Caco-2 (cell line): ENCODE measurements around the gene GUK1. TPM values are rescaled to one million over a fixed set of nuclear protein-coding genes. Genes with fewer than 3 reads are reported as not detected.
A peak's percentile ranks its signal among the peaks of the same experiment; 100 is the strongest.

Source experiments
- BruUV-seq: library from RNA; stranded (reverse); fragments of 400-500 nt; replicated peaks from 2 replicates; lab custom pipeline; 2021; lab: Mats Ljungman, UMichigan
- CTCF ChIA-PET: fragments of 300-600 bp; sonication (Branson Sonifier 250); formaldehyde crosslinking; loops from one replicate; lab custom pipeline; 2022; ENCODE audit warnings: antibody characterized with exemption; lab: Charles Lee
- POLR2A ChIA-PET: fragments of 300-600 bp; sonication (Branson Sonifier 250); formaldehyde crosslinking; loops from one replicate; lab custom pipeline; 2022; ENCODE audit warnings: antibody characterized with exemption; lab: Charles Lee
- DNase-seq, 2 experiments: peaks; one replicate each; pipeline versions ENCODE4 v3.0.0 to v3.0.0-alpha.2; 2020 to 2022
- H3K27me3 ChIP-seq: replicated peaks from 2 replicates; pipeline ENCODE4 v1.6.0; 2011; ENCODE audit warnings: low read length; ENCODE audit not compliant: control insufficient read depth, insufficient read depth
- H3K36me3 ChIP-seq: 2 replicates; pipeline ENCODE4 v1.5.1; 2011; ENCODE audit warnings: low read length; ENCODE audit not compliant: control insufficient read depth, insufficient read depth
- H3K4me1 ChIP-seq: fragments of 250-450 bp; sonication (Bioruptor Pico); 2 replicates; pipeline ENCODE4 v1.5.1; 2020; ENCODE audit warnings: mild to moderate bottlenecking
- H3K4me3 ChIP-seq: 2 replicates; pipeline ENCODE4 v1.5.1; 2011; ENCODE audit warnings: low read depth, mild to moderate bottlenecking, control low read depth, low read length
- H3K9me3 ChIP-seq: fragments of 250-450 bp; sonication (Bioruptor Pico); 2 replicates; pipeline ENCODE4 v1.5.1; 2020; ENCODE audit warnings: mild to moderate bottlenecking, moderate library complexity
- H3K27ac Mint-ChIP-seq: one replicate; pipeline ENCODE4 v1.8.0; 2022; ENCODE audit warnings: mixed read lengths; ENCODE audit not compliant: unreplicated experiment
- H3K27me3 Mint-ChIP-seq: one replicate; pipeline ENCODE4 v1.8.0; 2022; ENCODE audit warnings: mixed read lengths; ENCODE audit not compliant: insufficient read depth, unreplicated experiment
- H3K36me3 Mint-ChIP-seq: one replicate; pipeline ENCODE4 v1.8.0; 2022; ENCODE audit warnings: mild to moderate bottlenecking, mixed read lengths; ENCODE audit not compliant: insufficient read depth, unreplicated experiment
- H3K4me1 Mint-ChIP-seq: one replicate; pipeline ENCODE4 v1.8.0; 2022; ENCODE audit warnings: low read depth, mixed read lengths; ENCODE audit not compliant: unreplicated experiment
- H3K4me3 Mint-ChIP-seq: one replicate; pipeline ENCODE4 v1.8.0; 2022; ENCODE audit warnings: mild to moderate bottlenecking, moderate library complexity, mixed read lengths; ENCODE audit not compliant: unreplicated experiment
- H3K9me3 Mint-ChIP-seq: one replicate; pipeline ENCODE4 v1.8.0; 2022; ENCODE audit warnings: mixed read lengths; ENCODE audit not compliant: unreplicated experiment
- intact Hi-C: fragments of 100-400 bp; cut with micrococcal nuclease; formaldehyde crosslinking; loops from one replicate; pipeline ENCODE4 v1.10.0; 2022; ENCODE audit not compliant: unreplicated experiment
- total RNA-seq: library from RNA; stranded (reverse); gene quantifications from 2 replicates; pipeline ENCODE4 v1.2.3, GENCODE V29; 2022
- TF ChIP-seq, protein P1 (sequence below), 2 experiments: fragments of 200-600 bp in 1 of 2; IDR thresholded peaks; 1 replicate in 1 of 2; 2 replicates in 1 of 2; pipeline versions ENCODE4 v1.5.1 to v1.8.0; 2011 to 2022; ENCODE audit warnings: antibody characterized with exemption in 1 of 2, control low read depth in 1 of 2, inconsistent platforms in 1 of 2, low read depth in 1 of 2, low read length in 1 of 2, mild to moderate bottlenecking in 1 of 2, moderate library complexity in 1 of 2; ENCODE audit not compliant: insufficient read depth in 1 of 2, severe bottlenecking in 1 of 2, unreplicated experiment in 1 of 2

GUK1 gene
- total RNA-seq, 1 experiment from 2014 or later: 73.6 TPM

DNA sequence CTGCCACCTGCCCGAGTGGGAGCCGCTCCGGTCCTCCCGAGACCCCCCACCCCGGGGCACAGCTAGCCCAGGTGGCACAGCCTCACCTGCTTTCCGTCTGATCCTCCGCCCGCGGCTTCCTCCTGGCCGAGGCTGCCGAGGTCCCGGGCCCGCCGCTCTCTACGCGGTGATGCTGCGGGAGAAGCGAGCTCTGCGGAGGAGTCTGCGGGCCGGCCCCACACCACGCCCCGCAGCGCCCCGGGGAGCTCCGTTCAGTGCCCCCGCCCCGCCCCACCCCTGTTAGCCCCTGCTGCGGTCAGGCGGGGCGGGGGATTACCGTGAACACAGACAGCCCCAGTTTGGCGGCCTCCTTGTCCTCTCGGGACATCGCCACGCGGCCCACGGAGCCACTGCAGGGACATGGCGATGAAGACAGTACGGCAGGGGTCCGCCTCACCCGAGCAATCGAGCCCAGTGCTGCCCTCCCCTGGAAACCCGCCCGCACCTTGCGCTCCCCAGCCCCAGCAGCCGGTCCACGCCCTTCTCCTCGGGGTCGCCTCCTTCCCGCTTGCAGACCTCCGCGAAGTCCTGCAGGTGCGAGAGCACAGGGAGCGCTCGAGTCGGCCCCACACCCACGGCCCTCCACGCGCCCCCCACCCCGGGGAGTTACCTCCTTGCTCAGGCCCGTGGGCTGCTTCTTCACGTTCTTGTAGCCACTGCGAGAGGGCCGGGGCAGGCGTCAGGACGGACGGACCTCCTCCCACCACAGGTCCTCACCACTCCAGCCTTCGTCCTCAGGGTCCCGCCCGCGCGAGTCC, 37.9 kb upstream of the GUK1 start:
- ChIA-PET CTCF (interaction anchor here (0.5 to 1.4 kb wide), 5 partner anchors 18 to 103 kb away, joined by 3 to 5 read pairs (median 3); no protein-coding TSS in a partner anchor), POLR2A (no interaction called here)
- H3K36me3 Mint-ChIP-seq: peaks cover 69% of the 10 kb centered on the region
- TF ChIP-seq, protein P1, sequence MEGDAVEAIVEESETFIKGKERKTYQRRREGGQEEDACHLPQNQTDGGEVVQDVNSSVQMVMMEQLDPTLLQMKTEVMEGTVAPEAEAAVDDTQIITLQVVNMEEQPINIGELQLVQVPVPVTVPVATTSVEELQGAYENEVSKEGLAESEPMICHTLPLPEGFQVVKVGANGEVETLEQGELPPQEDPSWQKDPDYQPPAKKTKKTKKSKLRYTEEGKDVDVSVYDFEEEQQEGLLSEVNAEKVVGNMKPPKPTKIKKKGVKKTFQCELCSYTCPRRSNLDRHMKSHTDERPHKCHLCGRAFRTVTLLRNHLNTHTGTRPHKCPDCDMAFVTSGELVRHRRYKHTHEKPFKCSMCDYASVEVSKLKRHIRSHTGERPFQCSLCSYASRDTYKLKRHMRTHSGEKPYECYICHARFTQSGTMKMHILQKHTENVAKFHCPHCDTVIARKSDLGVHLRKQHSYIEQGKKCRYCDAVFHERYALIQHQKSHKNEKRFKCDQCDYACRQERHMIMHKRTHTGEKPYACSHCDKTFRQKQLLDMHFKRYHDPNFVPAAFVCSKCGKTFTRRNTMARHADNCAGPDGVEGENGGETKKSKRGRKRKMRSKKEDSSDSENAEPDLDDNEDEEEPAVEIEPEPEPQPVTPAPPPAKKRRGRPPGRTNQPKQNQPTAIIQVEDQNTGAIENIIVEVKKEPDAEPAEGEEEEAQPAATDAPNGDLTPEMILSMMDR (IDR thresholded peaks at IDR 0.05; ENCODE audit: insufficient read depth in 1 of 2, low read depth in 1 of 2, low read length in 1 of 2, severe bottlenecking in 1 of 2, unreplicated experiment in 1 of 2): peak in 1 of 2 experiments; percentile 45
- peak; percentile 79 to 81 for DNase-seq
- no peaks in the 10 kb centered on the region for H3K27me3 ChIP-seq
- H3K4me3 ChIP-seq: peak overlapping the region; percentile 98
- peaks cover 4% of the 10 kb centered on the region; the same call in 1 of the 2 replicates for H3K36me3 ChIP-seq
- no peaks in the 10 kb centered on the region for H3K9me3 Mint-ChIP-seq
- peaks cover 23% of the 10 kb centered on the region for H3K4me1 ChIP-seq
- H3K9me3 ChIP-seq: no peaks in the 10 kb centered on the region
- H3K27me3 Mint-ChIP-seq: no peaks in the 10 kb centered on the region
- H3K4me3 Mint-ChIP-seq: peak overlapping the region; percentile 93
- peak overlapping the region; percentile 97 for H3K27ac Mint-ChIP-seq
- peaks cover 14% of the 10 kb centered on the region for H3K4me1 Mint-ChIP-seq
- intact Hi-C loops: loop anchor here (2.0 to 10.0 kb wide), 2 partner anchors 17 to 617 kb away; no protein-coding TSS in a partner anchor
- no TSS peak for BruUV-seq

DNA sequence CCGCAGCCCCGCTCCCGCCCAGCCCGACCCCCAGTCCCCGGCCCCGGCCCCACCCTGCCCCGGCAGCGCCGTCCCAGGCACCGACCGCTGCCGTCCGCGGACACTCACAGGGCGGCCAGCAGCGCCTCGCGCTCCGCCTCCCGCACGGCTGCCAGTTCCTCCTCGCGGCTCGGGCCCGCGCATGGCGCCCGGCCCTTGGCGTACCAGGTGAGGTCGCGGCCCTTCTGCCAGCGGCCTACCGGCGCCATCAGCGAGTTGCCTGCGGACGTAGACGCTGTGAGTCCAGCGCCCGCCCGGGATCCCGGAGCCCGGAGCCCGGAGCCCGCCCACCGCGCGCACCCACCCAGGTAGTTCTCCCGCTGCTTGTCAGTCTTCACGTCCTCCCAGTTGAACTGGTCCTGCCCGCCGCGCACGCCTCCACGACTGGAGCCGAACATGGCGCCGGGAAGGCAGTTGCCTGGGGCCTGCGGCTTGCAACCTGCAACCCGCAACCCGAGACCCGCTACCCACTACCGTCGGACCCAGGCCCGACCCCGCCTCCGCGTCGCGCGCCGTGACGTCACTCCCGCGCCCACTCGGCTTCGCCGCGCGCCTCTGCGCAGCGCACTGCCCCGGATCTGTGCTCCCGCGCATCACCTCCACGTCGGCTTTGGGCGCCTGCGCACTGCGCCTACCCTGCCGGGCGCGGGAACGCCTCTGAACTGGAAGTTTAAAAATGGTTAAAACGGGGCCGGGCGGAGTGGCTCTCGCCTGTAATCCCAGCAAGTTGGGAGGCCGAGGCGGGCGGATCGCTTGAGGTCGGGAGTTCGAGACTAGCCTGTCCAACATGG, 37.1 kb upstream of the GUK1 start, which contains the start of gene C1orf35:
Gene C1orf35 (minus strand): TSS at position 535 of the 830 bp plus-strand sequence. CDS start 98 bp downstream, at position 437.
- Mint-ChIP-seq H3K27me3 (no peaks in the 10 kb centered on the region), H3K4me1 (peaks cover 14% of the 10 kb centered on the region), H3K27ac (peak within 1 kb of the TSS; percentile 97), H3K9me3 (no peaks in the 10 kb centered on the region), H3K36me3 (peaks cover 60% of the 10 kb centered on the region), H3K4me3 (peak within 1 kb of the TSS; percentile 93)
- TF ChIP-seq, protein P1 (IDR thresholded peaks at IDR 0.05; ENCODE audit: insufficient read depth in 1 of 2, low read depth in 1 of 2, low read length in 1 of 2, severe bottlenecking in 1 of 2, unreplicated experiment in 1 of 2): no peak
- peak; percentile 95 to 97 for DNase-seq
- intact Hi-C loops: loop anchor here (10.0 kb wide), 1 partner anchor 618 kb away; no protein-coding TSS in a partner anchor
- H3K9me3 ChIP-seq: no peaks in the 10 kb centered on the region
- H3K27me3 ChIP-seq: no peaks in the 10 kb centered on the region
- H3K4me3 ChIP-seq: peak within 1 kb of the TSS; percentile 98
- BruUV-seq: TSS peak; percentile 16
- POLR2A ChIA-PET: no interaction called here
- peaks cover 23% of the 10 kb centered on the region for H3K4me1 ChIP-seq
- CTCF ChIA-PET: no interaction called here
- H3K36me3 ChIP-seq: peaks cover 4% of the 10 kb centered on the region; the same call in 1 of the 2 replicates
